DND-41 (cell line): ENCODE results near the gene PIN1.

Experiments used
- CTCF ChIP-seq: IDR thresholded peaks from 2 replicates; pipeline ENCODE4 v1.5.1; 2012; ENCODE audit warnings: borderline replicate concordance, low read length, moderate library complexity, mild to moderate bottlenecking; ENCODE audit not compliant: poor library complexity, severe bottlenecking; ENCODE audit errors: extremely low read depth
- EZH2 ChIP-seq: IDR thresholded peaks from 3 replicates; pipeline ENCODE4 v1.6.1; 2012; ENCODE audit warnings: borderline replicate concordance, low read depth, mild to moderate bottlenecking, moderate library complexity, low read length, inconsistent platforms; ENCODE audit not compliant: severe bottlenecking

GRCh38 chr19:9786342-9786741, 48.8 kb upstream of the PIN1 start:
- TF ChIP-seq CTCF (no peak), EZH2 (no peak)
